Measurements from ENCODE around the gene NOA1. TPM values are rescaled to one million over a fixed set of nuclear protein-coding genes. Genes with fewer than 3 reads are reported as not detected.
A peak's percentile ranks its signal among the peaks of the same experiment; 100 is the strongest.

Gene NOA1
- polyA plus RNA-seq, 4 donors: 11.4 to 28.6 (median 15.2) TPM

GRCh38 chr4:56973336-56973735 lies 4.1 kb downstream of the NOA1 start:
- Histone ChIP-seq H3K9me3 (ENCODE audit: control insufficient read depth in 2 of 2, insufficient read depth in 1 of 2, low read depth in 1 of 2, low read length in 1 of 2) (peaks cover 0 to 5% of the 10 kb centered on the region in 2 donors), H3K27ac (ENCODE audit: low read depth in 1 of 3, low read length in 2 of 3) (no peak overlapping the region), H3K27me3 (ENCODE audit: control insufficient read depth in 3 of 3, insufficient read depth in 3 of 3, low read length in 3 of 3) (no peaks in the 10 kb centered on the region), H3K4me1 (ENCODE audit: control insufficient read depth in 3 of 3, insufficient read depth in 2 of 3, low read depth in 1 of 3, low read length in 2 of 3) (peaks cover 0 to 8% (median 4%) of the 10 kb centered on the region in 3 donors), H3K4me3 (ENCODE audit: low read depth in 1 of 3, low read length in 3 of 3) (no peak overlapping the region), H3K36me3 (ENCODE audit: control insufficient read depth in 3 of 3, insufficient read depth in 2 of 3, low read depth in 1 of 3, low read length in 3 of 3) (peaks cover 14 to 35% (median 18%) of the 10 kb centered on the region in 3 donors)
- WGBS, 3 donors: 98 to 99% (median 99%) methylated on average over 3 of the region's 3 CpGs
- FAIRE-seq (no peak), DNase-seq (no peak)

GRCh38 chr4:56972809-56973208 lies 4.6 kb downstream of the NOA1 start:
- H3K36me3 ChIP-seq (ENCODE audit: control insufficient read depth in 3 of 3, insufficient read depth in 2 of 3, low read depth in 1 of 3, low read length in 3 of 3): peaks cover 17 to 38% (median 20%) of the 10 kb centered on the region in 3 donors
- DNase-seq (no peak), FAIRE-seq (no peak)
- no peaks in the 10 kb centered on the region for H3K27me3 ChIP-seq (ENCODE audit: control insufficient read depth in 3 of 3, insufficient read depth in 3 of 3, low read length in 3 of 3)
- no peak overlapping the region for H3K4me3 ChIP-seq (ENCODE audit: low read depth in 1 of 3, low read length in 3 of 3)
- H3K27ac ChIP-seq (ENCODE audit: low read depth in 1 of 3, low read length in 2 of 3): no peak overlapping the region
- H3K9me3 ChIP-seq (ENCODE audit: control insufficient read depth in 2 of 2, insufficient read depth in 1 of 2, low read depth in 1 of 2, low read length in 1 of 2): peaks cover 0 to 5% of the 10 kb centered on the region in 2 donors
- peaks cover 0 to 8% (median 4%) of the 10 kb centered on the region in 3 donors for H3K4me1 ChIP-seq (ENCODE audit: control insufficient read depth in 3 of 3, insufficient read depth in 2 of 3, low read depth in 1 of 3, low read length in 2 of 3)

- H3K27me3 ChIP-seq (ENCODE audit: control insufficient read depth in 3 of 3, insufficient read depth in 3 of 3, low read length in 3 of 3): no peaks in the 10 kb centered on the region
- H3K4me1 ChIP-seq (ENCODE audit: control insufficient read depth in 3 of 3, insufficient read depth in 2 of 3, low read depth in 1 of 3, low read length in 2 of 3): peaks cover 0 to 8% (median 4%) of the 10 kb centered on the region in 3 donors
- 93 to 97% (median 94%) methylated on average over 2 of the region's 2 CpGs for WGBS, 3 donors
- DNase-seq: no peak
- H3K9me3 ChIP-seq (ENCODE audit: control insufficient read depth in 2 of 2, insufficient read depth in 1 of 2, low read depth in 1 of 2, low read length in 1 of 2): peaks cover 0 to 5% of the 10 kb centered on the region in 2 donors
- H3K36me3 ChIP-seq (ENCODE audit: control insufficient read depth in 3 of 3, insufficient read depth in 2 of 3, low read depth in 1 of 3, low read length in 3 of 3): peaks cover 17 to 39% (median 23%) of the 10 kb centered on the region in 3 donors
- H3K27ac ChIP-seq (ENCODE audit: low read depth in 1 of 3, low read length in 2 of 3): no peak overlapping the region
- H3K4me3 ChIP-seq (ENCODE audit: low read depth in 1 of 3, low read length in 3 of 3): no peak overlapping the region
- FAIRE-seq: no peak
These were observed 5.0 kb downstream of the NOA1 start for GRCh38 chr4:56972389-56972788.

GRCh38 chr4:56971383-56971782 lies 6.0 kb downstream of the NOA1 start:
- H3K27me3 ChIP-seq (ENCODE audit: control insufficient read depth in 3 of 3, insufficient read depth in 3 of 3, low read length in 3 of 3): no peaks in the 10 kb centered on the region
- no peak overlapping the region for H3K4me3 ChIP-seq (ENCODE audit: low read depth in 1 of 3, low read length in 3 of 3)
- FAIRE-seq: no peak
- 72 to 91% (median 82%) methylated on average over 2 of the region's 2 CpGs for WGBS, 3 donors
- H3K27ac ChIP-seq (ENCODE audit: low read depth in 1 of 3, low read length in 2 of 3): no peak overlapping the region
- H3K4me1 ChIP-seq (ENCODE audit: control insufficient read depth in 3 of 3, insufficient read depth in 2 of 3, low read depth in 1 of 3, low read length in 2 of 3): peaks cover 0 to 8% (median 4%) of the 10 kb centered on the region in 3 donors
- peaks cover 19 to 45% (median 23%) of the 10 kb centered on the region in 3 donors for H3K36me3 ChIP-seq (ENCODE audit: control insufficient read depth in 3 of 3, insufficient read depth in 2 of 3, low read depth in 1 of 3, low read length in 3 of 3)
- DNase-seq: no peak
- peaks cover 0 to 5% of the 10 kb centered on the region in 2 donors for H3K9me3 ChIP-seq (ENCODE audit: control insufficient read depth in 2 of 2, insufficient read depth in 1 of 2, low read depth in 1 of 2, low read length in 1 of 2)

- Histone ChIP-seq H3K36me3 (ENCODE audit: control insufficient read depth in 3 of 3, insufficient read depth in 2 of 3, low read depth in 1 of 3, low read length in 3 of 3) (peaks cover 5 to 37% (median 6%) of the 10 kb centered on the region in 3 donors), H3K4me1 (ENCODE audit: control insufficient read depth in 3 of 3, insufficient read depth in 2 of 3, low read depth in 1 of 3, low read length in 2 of 3) (peaks cover 0 to 4% (median 0%) of the 10 kb centered on the region in 3 donors), H3K27ac (ENCODE audit: low read depth in 1 of 3, low read length in 2 of 3) (no peak overlapping the region), H3K27me3 (ENCODE audit: control insufficient read depth in 3 of 3, insufficient read depth in 3 of 3, low read length in 3 of 3) (no peaks in the 10 kb centered on the region), H3K4me3 (ENCODE audit: low read depth in 1 of 3, low read length in 3 of 3) (no peak overlapping the region), H3K9me3 (ENCODE audit: control insufficient read depth in 2 of 2, insufficient read depth in 1 of 2, low read depth in 1 of 2, low read length in 1 of 2) (no peaks in the 10 kb centered on the region)
- WGBS, 3 donors: 98 to 100% (median 100%) methylated on average over 2 of the region's 2 CpGs
- no peak for DNase-seq
- no peak for FAIRE-seq
These were observed 16.3 kb downstream of the NOA1 start for GRCh38 chr4:56961107-56961500.

GRCh38 chr4:56959100-56959499 lies 18.3 kb downstream of the NOA1 start:
- FAIRE-seq (no peak), DNase-seq (peak; percentile 18 to 62)
- 15 to 47% (median 38%) methylated on average over 1 of the region's 1 CpG for WGBS, 3 donors
- H3K4me3 ChIP-seq (ENCODE audit: low read depth in 1 of 3, low read length in 3 of 3): no peak overlapping the region
- H3K4me1 ChIP-seq (ENCODE audit: control insufficient read depth in 3 of 3, insufficient read depth in 2 of 3, low read depth in 1 of 3, low read length in 2 of 3): peaks cover 0 to 4% (median 0%) of the 10 kb centered on the region in 3 donors
- H3K27me3 ChIP-seq (ENCODE audit: control insufficient read depth in 3 of 3, insufficient read depth in 3 of 3, low read length in 3 of 3): no peaks in the 10 kb centered on the region
- no peak overlapping the region for H3K27ac ChIP-seq (ENCODE audit: low read depth in 1 of 3, low read length in 2 of 3)
- no peaks in the 10 kb centered on the region for H3K9me3 ChIP-seq (ENCODE audit: control insufficient read depth in 2 of 2, insufficient read depth in 1 of 2, low read depth in 1 of 2, low read length in 1 of 2)
- peaks cover 3 to 25% (median 4%) of the 10 kb centered on the region in 3 donors for H3K36me3 ChIP-seq (ENCODE audit: control insufficient read depth in 3 of 3, insufficient read depth in 2 of 3, low read depth in 1 of 3, low read length in 3 of 3)

GRCh38 chr4:56958111-56958517 lies 19.3 kb downstream of the NOA1 start:
- FAIRE-seq: no peak
- peak; percentile 5 to 28 for DNase-seq

GRCh38 chr4:56953680-56954520 lies 23.5 kb downstream of the NOA1 start:
- H3K36me3 ChIP-seq (ENCODE audit: control insufficient read depth in 3 of 3, insufficient read depth in 2 of 3, low read depth in 1 of 3, low read length in 3 of 3): no peaks in the 10 kb centered on the region
- FAIRE-seq (no peak), DNase-seq (no peak)
- H3K9me3 ChIP-seq (ENCODE audit: control insufficient read depth in 2 of 2, insufficient read depth in 1 of 2, low read depth in 1 of 2, low read length in 1 of 2): no peaks in the 10 kb centered on the region
- no peak overlapping the region for H3K27ac ChIP-seq (ENCODE audit: low read depth in 1 of 3, low read length in 2 of 3)
- H3K27me3 ChIP-seq (ENCODE audit: control insufficient read depth in 3 of 3, insufficient read depth in 3 of 3, low read length in 3 of 3): no peaks in the 10 kb centered on the region
- peaks cover 0 to 4% (median 0%) of the 10 kb centered on the region in 3 donors for H3K4me1 ChIP-seq (ENCODE audit: control insufficient read depth in 3 of 3, insufficient read depth in 2 of 3, low read depth in 1 of 3, low read length in 2 of 3)
- H3K4me3 ChIP-seq (ENCODE audit: low read depth in 1 of 3, low read length in 3 of 3): no peak overlapping the region
- 88 to 90% (median 90%) methylated on average over 9 of the region's 9 CpGs for WGBS, 3 donors

More at GRCh38 chr4:56958111-56958517, 19.3 kb downstream of the NOA1 start:
- peaks cover 0 to 4% (median 0%) of the 10 kb centered on the region in 3 donors for H3K4me1 ChIP-seq (ENCODE audit: control insufficient read depth in 3 of 3, insufficient read depth in 2 of 3, low read depth in 1 of 3, low read length in 2 of 3)
- H3K4me3 ChIP-seq (ENCODE audit: low read depth in 1 of 3, low read length in 3 of 3): no peak overlapping the region
- H3K36me3 ChIP-seq (ENCODE audit: control insufficient read depth in 3 of 3, insufficient read depth in 2 of 3, low read depth in 1 of 3, low read length in 3 of 3): peaks cover 0 to 20% (median 3%) of the 10 kb centered on the region in 3 donors
- no peaks in the 10 kb centered on the region for H3K27me3 ChIP-seq (ENCODE audit: control insufficient read depth in 3 of 3, insufficient read depth in 3 of 3, low read length in 3 of 3)
- H3K27ac ChIP-seq (ENCODE audit: low read depth in 1 of 3, low read length in 2 of 3): no peak overlapping the region
- WGBS, 3 donors: 56 to 83% (median 66%) methylated on average over 7 of the region's 7 CpGs
- no peaks in the 10 kb centered on the region for H3K9me3 ChIP-seq (ENCODE audit: control insufficient read depth in 2 of 2, insufficient read depth in 1 of 2, low read depth in 1 of 2, low read length in 1 of 2)

All from small intestine (tissue), 7 donors.